Stromal cell of bone marrow (primary cell): Measurements from ENCODE around the gene MFAP4.

ENCODE experiments used
- DNase-seq: peaks from one replicate; pipeline ENCODE4 v3.0.0-alpha.2; 2012; ENCODE audit warnings: low read depth

MFAP4 gene

DNA sequence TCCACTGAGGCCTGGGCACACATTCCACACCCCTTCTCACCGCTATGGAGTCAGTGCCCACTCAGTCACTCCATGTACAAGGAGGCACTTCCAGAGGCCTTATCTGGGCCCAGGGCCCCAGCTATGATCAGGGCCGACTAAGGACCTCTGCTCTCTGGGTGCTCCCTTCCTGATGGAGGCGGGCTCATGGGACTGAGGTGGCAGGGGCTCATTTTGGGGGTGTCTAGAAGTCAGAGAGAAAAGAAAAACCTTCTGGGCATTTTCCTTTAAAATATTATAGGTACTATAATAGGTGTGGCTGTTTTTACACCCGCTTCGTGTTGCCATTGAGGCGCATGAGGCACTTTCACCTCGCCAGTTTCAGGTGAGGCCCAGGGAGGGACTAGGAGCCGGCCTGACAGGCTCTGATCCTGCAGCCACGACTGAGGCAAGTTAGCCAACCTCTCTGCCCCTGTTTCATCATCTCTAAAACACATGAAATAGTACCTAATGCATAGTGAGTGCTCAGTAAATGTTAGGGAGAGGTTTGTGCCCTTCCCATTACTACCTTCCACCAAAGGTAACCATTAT is 38.8 kb downstream of the MFAP4 start:
- DNase-seq = no peak

DNA sequence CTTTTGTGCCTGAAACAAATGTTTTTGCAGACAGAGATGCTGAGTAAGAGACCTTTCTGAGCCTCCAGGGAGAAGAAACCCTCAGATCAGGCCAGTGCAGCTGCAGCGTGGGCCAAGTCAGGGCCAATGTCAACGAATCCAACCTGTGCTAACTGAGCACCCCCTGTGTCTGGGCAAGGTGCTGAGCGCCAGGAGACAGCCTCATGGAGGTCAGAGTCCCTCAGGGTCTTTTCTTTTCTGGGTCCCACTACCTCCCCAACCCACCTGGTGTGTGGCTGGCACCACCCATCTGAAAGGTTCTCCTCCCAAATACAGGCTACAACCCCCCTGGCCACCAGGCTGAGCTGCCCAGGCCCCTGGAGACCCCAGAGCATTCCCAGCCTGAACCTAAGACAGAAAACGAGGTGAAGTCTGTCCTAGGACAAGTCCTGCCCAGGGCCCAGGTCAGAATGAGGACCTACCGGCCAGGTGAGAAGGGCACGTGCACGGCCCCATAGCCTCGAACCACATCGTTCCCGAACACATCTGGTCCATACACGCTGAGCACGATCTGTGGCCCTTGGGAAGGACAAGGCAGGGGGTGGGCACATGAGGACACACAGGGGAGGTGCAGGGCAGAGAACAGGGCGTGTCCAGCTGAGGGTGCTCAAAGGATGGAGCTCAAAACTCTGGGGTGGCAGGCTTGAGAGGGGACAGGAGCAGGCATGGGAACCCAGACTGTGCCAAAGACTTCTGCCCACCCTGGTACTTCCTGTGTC is 39.5 kb downstream of the MFAP4 start:
- no peak for DNase-seq

DNA sequence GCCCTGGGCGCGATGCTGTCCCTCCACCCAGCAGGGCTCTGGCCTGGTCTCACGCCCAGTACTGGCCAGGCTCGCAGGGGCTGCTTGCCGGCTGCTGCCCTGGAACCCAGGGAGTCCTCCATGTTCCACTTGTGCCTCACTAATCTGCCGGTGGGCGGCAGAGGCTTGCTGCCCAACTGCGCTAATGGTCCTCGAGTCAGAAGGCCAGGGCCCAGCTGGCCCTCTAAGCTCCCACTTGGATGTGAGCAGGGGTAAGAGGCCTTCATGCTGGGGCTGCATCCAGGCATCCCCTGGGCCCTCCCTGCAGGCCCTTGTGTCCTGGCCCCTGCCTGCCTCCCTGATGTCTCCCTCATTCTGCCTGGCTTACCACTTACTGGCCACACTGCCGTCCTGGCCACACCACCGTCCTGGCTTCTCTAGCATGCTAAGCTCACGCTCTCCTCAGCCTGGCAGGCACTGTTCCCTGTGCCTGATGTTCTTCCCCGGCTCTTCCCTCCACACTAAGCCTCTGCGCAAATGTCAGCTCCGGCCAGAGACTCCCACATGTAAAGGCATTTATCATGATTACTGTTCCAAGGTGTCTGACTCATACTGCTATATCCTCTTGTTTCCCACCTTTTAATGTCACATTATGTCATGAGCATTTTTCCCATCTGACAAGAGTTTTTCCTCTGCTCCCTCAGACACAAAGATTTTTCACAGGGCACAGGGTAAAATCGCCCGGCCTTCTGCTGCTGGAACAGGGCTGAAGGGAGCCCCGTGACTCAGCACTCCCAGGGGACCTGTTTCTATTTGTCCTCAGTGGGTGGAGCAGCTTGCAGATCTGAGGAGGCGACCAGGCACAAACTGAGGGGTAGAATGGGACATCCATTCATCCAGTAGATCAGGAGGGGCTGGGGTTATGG is 40.4 kb downstream of the MFAP4 start:
- DNase-seq = peak; percentile 74

DNA sequence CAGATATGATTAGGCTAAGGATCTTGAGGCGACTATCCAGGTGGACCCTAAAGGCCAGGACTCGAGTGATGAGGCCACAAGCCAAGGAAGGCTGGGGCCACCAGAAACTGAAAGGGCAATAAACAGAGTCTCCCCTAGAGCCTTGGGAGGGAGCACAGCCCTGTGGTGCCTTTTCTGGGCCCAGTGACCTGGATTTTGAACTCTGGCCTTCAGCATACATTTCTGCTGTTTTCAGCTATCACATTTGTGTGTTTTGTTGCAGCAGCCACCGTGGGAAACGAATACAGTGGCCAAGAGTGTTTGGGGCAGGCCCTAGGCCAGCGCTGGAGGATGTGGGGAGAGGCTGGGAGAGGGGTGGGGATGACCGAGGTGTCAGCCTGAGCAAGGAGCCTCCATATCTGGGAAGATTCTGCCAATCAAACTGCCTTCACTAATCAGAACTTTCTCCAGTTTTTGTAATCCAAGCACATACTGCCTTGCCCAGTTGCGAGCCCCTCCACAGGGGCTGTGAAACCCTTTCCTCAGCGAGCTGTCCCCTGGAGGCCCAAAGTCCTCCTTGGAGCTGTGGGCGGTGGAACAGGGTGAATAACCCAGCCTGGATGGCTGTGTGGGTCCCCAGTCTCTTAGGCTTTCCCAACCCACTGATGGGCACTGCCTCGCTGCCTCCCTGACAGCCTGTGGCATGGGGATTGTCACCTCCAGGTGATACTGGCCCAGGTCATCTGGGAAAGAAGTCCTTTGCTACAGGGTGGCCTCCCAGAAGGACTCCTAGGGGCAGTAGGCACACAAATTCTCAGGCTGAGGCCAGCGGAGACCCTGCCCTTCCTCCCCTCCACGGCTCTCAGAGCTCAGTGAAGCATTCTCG is 41.3 kb downstream of the MFAP4 start:
- no peak for DNase-seq

DNA sequence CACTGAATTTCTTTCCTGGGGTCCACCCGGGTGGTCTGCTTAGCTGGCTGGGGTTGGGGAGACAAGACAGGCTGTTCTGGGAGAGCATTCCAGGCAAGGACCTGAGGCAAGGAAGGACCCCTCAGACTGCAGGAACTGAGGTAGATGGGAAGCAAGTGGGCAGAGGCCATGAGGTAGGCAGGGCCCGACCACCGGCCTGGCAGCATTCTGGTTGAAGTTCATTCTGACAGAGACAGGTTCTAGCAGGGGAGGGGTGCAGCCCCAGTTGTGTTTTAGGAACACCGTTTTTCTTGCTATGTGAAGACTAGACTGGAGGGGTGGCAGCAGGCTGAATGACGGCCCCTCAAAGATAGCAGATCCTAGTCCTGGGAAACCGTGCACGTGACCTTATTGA is 41.9 kb downstream of the MFAP4 start:
- DNase-seq = no peak

DNA sequence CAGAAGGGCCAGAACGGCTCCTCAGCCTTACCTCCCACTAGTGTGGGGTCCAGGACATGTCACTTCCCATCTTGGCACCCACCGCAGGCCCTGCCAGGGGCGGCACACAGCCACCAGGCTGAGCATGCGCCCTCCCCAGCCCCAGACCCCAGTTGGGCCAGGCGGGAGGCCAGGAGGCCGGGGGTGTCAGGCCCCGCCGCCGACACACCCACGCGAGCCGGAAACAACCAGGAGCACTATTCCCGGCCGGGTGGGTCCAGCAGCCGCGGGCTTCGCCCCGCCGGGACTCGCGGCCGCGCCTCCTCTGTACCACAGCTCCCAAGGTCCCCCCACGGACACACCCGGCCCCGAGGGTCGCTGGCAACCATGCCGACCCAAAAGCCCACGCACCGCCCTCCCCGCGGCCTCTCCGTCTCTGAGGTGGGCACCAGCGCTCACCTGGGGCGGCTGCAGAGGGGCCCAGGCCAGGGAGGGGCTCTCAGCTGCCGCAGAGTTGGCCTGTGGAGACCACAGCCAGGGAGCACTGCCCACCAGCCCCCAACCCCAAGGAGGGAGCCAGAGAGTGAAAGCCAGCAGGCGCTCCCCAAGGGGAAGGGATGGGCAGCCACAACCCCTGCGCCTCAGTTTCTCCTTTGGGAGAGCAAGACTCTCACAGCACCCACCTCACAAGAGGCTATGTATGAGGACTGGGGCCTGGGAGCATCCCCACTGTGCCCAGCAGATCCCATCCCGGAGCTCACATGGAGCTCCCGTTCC is 42.5 kb downstream of the MFAP4 start:
- no peak for DNase-seq

DNA sequence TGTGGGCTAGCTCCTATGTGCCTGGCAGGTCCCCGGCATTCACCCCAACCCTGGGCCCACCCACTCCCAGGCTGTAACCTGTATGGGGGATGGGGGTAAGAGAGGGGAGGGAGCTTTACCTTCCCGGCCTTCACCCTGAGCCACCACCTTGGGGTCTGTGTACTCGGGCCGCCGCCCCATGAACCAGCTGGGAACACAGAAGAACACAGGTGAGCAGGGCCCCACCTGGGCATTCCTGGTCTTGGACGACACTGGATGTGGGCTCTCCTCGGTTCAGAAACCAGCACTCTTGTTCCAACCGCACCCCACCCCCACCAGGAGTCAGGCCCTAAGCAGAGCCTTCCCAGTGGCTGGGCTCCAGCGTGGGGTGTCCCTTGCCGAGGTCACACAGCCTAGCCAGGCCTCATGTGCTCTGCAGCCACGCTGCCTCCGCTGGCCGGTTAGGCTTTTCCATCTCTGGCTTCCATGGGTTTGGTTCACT is 43.3 kb downstream of the MFAP4 start:
- DNase-seq = no peak

DNA sequence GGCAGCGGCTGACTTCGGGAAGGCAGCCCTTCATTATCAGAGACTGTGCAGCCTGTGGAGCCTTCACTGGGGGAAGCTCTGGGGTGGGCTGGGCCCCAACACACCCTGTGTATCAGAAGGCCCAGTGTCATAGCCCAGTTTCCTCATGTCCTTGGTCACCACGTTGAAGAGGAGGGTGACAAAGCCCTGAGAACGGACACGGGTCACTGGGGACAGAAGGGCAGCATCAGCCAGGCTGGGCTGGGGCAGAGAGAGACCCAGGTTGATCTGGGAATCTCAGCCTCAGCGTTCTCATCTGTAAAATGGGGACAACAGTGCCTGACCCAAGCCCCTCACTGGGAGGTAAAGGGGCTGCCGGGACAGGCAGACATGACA is 43.7 kb downstream of the MFAP4 start:
- no peak for DNase-seq

DNA sequence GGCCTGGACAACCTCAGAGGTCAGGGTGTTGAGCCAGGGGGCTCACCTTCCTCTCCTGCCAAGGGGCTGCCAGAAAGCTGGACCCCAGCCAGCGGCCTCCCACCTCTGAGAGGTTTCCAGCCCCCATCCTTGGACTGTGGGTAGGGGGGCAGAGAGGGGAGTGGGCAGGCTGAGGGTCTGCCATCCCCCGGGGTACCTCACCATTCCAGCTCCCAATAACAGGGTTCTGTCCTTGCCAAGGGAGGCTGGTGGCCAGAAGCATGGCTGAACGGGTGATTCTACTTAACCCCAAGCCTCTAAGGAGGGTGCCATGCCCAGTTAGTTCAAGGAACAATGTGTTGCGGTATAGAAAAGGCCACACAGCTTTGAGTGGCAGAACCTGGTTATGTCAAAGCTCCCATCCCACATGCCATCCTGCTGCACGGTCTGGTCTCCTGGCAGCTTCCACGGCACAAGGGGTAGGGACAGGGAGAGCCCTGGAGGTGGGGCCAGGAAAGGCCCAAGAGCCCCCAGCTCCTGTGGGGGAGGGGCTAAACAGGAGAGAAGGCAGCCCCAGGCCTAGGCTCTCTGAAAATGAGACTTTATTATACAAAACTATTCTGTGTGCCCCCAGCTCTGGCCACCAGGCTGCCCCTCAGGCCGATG is 44.3 kb downstream of the MFAP4 start:
- no peak for DNase-seq

DNA sequence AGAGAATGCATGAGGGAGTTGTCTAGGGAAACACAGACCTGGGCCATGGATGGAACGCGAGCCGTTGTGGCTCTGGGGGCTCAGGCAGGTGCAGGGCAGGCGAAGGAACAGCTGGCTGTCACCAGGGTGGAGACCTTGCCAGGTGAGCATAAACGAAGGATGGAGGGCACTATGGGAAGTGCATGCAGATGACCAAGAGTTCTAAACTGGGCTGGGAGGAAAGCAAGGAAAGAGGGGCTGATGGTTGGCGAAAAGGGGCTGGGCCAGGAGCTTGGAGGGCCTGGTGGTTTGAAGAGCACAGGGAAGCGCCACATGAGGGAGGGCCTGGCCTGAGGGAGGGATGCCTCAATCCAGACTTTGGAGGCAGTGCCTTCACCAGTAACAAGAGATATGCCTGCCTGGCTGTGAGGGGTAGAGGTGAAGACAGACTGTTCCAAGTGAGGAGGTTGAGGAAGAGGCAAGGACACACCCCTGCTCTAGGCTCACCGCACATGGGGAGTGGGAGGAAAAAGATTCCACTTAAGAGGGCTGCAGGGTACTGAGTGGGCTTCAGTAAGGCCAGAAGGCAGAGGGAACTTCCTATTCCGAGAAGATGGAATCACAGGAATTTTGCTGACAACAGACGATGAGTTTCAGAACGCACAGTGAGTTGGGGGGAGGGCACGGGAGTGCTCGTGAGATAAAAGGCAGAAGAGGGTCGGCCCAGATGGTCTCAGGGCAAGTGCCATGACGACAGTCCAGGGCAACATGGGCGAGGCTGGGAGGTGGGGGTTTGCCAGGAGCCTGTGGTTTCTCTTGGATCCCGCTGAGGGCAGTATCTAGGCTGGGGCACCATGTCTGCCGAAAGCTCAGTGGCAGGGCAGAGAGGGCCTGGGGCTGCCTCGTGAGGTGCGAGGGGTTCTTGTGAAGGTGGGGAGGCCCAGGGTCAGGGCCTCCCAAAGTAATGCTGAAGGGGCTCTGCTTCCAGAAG is 45.1 kb downstream of the MFAP4 start:
- DNase-seq = no peak

DNA sequence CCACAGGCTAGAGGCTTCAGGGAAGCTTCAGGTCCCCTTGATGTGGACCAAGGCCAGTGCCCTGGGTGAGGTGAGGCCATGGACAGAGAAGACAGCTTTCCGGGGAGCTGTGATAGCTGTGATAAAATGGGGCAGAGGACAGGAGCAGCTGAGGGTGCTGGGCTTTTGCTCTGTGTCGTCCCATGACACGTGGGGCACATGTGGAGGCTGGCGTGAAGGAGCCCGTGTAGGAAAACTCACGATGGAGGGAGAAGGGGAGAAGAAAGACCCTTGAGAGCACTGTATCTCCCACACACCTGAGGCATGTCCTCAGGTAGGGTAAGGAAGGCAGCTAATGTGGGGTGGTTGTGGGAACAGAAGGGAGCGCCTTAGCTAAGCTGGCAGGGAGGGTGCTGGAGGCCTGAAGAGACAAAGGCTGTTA is 45.8 kb downstream of the MFAP4 start:
- DNase-seq = no peak

DNA sequence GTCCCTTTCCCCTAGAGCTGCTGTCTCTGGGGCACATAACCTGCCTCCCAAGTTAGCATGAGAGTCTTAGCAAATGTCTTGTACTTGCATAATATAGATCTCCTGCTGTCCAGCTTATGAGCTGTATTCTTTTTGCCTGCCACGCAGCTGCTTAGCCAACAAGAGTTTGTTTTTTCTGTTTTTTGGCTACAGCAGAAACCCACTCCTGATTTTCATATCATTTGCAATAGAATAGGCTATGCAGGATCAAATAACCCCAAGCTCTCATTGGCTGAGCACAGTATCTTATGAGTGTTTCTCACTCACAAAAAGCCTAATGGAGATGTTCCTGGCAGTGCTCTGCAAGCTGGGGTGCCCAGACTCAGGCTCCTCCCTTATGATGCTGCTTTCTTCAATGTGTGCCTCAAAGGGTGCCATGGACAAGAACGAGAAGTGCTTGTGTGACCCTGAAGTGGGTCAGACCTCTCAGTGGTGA is 47.6 kb downstream of the MFAP4 start:
- no peak for DNase-seq

DNA sequence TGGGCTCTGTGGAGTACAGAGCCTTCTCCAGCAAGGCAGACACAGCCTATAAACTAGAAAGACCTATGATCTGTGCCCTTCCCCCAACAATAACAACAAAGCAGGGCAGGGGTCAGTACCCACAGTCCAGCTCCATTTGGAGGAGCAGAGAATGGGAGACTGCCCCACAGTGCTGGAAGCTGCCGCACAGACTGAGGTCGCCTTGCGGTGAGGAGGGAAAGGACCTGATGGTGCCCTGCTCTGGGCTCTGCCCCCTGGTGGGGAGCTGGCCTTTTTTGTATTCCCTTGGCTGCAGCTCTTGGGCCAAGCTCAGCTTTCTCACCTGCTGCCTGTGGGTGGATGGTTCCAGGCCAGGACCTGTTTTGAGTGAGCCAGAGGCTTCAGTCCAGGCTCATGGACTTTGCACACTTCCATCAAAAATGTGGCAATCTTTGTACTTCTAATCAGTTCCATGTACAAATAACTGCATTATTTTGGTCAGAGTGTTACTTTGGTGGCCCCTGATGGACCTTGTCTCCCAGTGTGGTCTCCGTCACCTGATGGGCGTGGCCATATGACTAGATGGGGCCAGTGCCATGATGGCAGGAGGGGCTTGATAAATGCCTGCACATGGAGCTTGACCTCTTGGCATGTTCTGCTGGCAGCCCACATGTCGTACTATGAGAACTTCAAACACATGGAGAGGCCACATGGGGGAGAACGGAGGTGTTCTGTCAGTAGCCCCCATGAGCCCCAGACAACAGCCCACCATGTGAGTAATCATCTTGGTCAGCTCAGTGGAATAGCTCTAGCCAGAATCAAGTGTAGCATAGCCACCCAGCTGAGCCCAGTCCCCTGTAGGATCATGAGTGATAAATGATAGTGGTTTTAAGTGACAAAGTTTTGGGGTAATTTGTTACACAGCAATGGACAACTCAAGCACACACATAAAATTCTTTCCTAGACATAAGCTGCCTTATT is 48.7 kb downstream of the MFAP4 start:
- no peak for DNase-seq

DNA sequence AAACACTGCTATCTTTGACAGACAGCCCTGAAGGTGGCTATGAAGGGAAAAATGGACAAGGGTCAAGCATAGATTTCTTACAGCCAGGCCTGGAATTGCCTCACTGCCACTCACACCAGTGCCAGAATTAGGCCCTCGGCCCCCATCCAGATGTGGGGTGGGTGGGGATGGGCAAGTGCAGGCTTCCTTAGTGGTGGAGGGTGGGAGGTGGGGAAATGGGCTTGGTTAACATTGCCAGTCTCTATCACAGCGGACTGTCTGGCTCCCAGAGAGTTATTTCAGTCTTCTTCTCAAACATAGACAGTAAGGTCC is 49.3 kb downstream of the MFAP4 start:
- no peak for DNase-seq

DNA sequence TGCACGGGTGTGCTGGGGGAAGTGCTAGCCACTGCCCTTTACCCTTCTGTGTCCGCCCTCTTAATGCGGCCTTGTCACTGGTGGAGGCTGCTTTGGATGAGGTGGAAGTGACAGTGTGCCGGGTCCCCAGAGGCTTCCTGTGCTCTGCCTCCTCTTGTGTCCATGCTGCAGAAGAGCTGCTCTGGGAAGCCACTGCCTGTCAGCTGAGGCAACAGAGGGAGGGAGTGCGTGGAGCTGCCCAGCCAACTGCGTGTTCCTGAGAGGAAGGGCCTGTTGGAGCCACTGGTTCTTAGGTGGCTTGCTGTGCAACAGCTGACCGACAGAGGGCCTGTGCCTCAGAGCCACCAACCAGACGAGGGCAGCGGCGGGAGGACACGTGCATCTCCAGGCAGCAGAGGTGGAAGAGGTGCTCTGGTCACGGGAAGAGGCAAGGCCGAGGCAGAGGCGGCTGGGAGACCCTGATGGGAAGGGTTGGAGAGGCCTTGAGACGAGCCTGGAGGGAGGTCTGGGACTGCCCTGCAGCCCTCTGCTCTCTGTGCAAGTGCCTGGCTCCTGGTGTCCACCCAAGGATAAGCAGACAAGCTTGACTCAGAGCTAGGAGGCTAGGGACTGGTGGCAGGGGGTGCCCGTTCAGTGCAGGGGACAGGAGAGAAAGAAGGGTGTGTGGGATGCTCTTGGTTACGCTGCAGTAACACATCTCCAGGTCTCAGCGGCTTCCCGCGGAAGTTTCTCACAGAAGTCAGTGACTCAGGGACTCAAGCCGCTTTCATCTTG is 49.9 kb downstream of the MFAP4 start:
- DNase-seq = no peak

DNA sequence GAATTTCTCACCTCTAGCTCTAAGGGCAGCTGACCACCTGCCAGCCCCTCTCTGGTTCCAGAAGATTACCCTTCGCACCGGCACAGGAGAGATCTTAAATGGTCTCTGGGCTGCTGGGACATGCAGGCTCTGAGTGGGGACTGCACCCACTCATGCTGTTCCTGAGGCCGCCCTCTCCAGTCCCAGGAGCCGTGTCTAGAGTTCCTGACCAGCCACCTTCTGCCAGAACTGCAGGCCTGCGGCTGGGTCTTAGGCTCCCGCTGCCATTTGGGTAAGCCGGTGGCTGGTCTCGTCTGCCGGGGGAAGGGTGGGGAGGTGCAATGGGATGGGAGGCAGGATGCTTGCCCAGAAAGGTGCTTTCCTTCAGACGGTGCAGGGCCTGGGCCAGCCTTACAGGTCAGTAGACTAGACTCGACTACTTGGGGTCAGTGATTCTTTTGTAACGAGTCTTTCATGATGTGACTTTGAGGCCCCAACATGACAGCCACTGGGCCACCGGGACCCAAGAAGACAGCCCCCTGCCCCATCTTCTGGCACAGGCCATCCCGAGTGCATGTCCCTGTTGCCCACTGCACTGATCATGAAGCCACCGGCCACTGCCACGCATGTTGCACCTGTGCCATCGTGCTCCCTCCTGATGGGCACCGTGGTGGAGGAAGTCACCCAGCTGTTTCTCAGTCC is 50.9 kb downstream of the MFAP4 start:
- no peak for DNase-seq

DNA sequence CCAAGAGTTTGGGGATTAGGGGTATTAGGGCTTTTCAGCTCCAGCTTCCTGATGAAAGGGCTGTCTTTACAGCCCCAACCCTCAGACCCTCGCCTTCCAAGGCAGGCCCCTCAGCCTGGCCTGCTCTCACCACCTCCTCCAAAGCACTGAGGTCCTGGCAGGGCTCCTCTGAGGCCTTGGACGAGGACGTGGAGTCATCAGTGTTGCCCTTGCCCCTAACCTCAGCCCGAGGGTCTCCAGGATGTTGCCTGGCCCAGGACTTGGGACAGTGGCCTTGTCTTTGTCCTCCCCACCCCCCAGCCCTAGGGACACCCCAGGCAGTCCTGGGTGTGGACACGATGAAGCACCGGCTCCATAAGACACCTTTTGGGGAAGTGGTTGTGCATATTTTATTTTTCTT is 52.7 kb downstream of the MFAP4 start:
- no peak for DNase-seq
